ENCODE data around the gene CDH2.

Gene CDH2

DNA sequence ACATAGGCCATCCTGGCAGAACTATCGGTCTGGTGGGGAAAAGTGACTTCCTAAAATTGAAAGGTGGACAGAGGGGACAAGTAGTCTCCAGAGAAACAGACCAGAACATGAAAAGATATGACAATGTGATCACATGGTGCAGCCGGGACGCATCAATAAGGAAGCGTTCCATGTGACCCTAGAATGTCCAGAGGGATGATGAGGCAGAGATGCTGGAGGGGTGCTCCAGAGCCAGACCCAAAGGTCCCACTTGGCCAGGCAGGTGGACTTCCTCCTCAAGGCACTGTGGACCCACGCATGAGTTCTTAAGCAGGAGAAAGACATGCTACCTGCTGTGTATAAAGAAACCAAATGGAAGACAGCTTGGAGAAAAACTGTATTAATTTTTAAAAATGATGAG is 50.2 kb downstream of the CDH2 start:
- TF ChIP-seq CTCF (IDR thresholded peaks at IDR 0.05; ENCODE audit: control insufficient read depth, insufficient read depth, low read depth, low read length, missing control alignments): no peak
- DNase-seq (ENCODE audit: low read depth): no peak
- no peak overlapping the region for H3K4me3 ChIP-seq (ENCODE audit: control insufficient read depth, low read depth, low read length)

DNA sequence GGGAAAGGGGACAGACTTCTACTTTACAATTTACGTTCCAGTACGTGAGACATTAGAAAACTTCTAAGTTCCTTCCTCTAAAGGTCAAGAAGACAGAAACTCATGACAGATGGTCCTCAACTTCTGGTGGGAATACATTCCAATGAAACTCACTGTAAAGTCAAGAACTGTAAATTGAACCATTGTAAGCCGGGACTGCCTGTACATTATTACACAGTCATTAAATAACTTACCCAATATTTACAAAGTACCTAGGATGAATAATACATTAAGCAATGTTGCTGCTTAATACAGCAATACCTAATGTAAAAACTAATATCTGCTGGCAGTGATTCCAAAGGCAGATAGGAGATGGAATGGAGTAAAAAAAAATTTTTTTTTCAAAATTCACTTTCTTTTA is 51.9 kb downstream of the CDH2 start:
- no peak for DNase-seq (ENCODE audit: low read depth)
- no peak for TF ChIP-seq CTCF (IDR thresholded peaks at IDR 0.05; ENCODE audit: control insufficient read depth, insufficient read depth, low read depth, low read length, missing control alignments)
- H3K4me3 ChIP-seq (ENCODE audit: control insufficient read depth, low read depth, low read length): no peak overlapping the region

DNA sequence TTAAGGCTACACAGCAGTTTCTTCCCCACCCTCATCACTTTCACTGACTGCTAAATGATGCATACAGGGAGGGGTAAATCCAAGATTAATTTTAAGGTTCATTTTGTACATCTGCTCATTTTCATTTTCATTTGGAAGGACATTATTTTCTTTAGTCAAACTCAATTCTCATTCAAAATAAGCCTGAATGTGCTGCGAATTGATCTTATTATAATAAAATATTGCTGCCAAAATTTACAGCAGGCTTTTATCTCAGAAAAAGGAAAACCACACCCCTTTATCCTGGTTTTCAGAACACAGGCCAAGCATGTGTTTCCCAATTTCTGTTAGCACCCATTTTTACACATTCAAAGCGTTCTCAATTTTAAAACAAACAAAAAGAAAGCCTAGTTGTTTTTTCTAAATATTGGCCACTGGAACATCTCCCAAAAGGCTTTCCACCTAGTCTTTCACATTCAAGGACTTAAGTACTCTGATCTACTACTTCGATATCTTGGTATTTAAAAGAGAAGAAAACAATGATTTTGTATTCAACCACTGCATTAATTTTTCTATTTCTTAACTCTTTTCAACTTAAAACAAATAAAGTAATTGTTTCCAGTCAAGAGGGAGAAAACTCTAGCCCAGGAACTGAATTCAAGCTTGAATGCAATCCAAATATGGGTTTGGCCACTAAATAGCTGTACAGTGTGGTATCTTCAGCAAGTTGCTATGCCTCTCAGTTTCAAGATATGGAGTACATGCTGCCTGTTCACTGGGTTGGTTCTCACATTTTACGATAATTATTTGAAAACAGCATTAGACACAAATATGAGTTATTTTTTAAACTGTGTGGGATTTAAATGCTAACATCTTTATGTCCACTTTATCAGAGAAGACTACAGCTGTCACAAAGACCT is 52.5 kb downstream of the CDH2 start:
- no peak for TF ChIP-seq CTCF (IDR thresholded peaks at IDR 0.05; ENCODE audit: control insufficient read depth, insufficient read depth, low read depth, low read length, missing control alignments)
- no peak for DNase-seq (ENCODE audit: low read depth)
- H3K4me3 ChIP-seq (ENCODE audit: control insufficient read depth, low read depth, low read length): no peak overlapping the region

GRCh38 chr18:28123401-28124030 is 53.4 kb downstream of the CDH2 start:
- H3K4me3 ChIP-seq (ENCODE audit: control insufficient read depth, low read depth, low read length): no peak overlapping the region
- TF ChIP-seq CTCF (IDR thresholded peaks at IDR 0.05; ENCODE audit: control insufficient read depth, insufficient read depth, low read depth, low read length, missing control alignments): no peak
- no peak for DNase-seq (ENCODE audit: low read depth)

DNA sequence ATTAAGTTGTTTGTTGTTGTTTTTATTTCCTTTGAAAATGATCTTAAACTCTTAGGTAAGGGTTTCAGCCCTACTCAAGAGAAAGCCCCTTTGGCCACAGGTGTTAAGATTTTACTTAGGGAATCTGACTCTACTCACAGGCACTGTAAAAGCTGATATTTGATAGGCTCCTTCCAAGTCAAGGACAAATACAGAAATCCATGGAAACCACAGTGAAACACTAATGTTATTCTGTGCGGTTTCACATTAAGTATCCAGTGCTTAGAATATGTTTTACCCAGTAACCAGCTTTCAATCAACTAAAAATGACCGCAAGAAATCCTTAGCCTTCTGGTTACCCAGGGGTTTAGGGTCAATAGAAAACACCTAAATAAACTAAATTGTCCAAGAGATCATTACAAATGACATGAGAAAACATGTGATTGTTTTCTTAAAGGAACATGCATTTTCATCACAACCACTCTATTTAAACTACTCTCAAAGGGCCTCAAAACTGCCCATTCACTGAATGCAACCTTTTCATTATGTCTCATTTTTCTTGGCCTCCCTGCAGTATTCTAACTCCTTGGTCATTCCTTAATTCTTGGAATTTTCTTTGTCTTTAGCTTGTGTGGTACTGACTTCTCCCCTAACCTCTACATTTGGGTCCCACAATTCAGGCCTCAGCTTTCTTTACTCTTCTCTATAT is 56.0 kb downstream of the CDH2 start:
- H3K4me3 ChIP-seq (ENCODE audit: control insufficient read depth, low read depth, low read length): no peak overlapping the region
- DNase-seq (ENCODE audit: low read depth): no peak
- no peak for TF ChIP-seq CTCF (IDR thresholded peaks at IDR 0.05; ENCODE audit: control insufficient read depth, insufficient read depth, low read depth, low read length, missing control alignments)

- no peak for DNase-seq (ENCODE audit: low read depth)
These were observed 60.5 kb downstream of the CDH2 start for GRCh38 chr18:28116461-28116860.

More at GRCh38 chr18:28116461-28116860, 60.5 kb downstream of the CDH2 start:
- H3K4me3 ChIP-seq (ENCODE audit: control insufficient read depth, low read depth, low read length): no peak overlapping the region
- no peak for TF ChIP-seq CTCF (IDR thresholded peaks at IDR 0.05; ENCODE audit: control insufficient read depth, insufficient read depth, low read depth, low read length, missing control alignments)
